AG04450 (cell line): ENCODE measurements around the gene M1AP. TPM values are rescaled to one million over a fixed set of nuclear protein-coding genes. Genes with fewer than 3 reads are reported as not detected.

ENCODE experiments used
- CTCF ChIA-PET: fragments of 300-600, 350-600 bp; formaldehyde crosslinking; extraction: SDS; loops from one replicate; lab custom pipeline; 2022; ENCODE audit warnings: antibody characterized with exemption, inconsistent platforms; lab: Charles Lee
- POLR2A ChIA-PET: fragments of 350-600 bp; formaldehyde crosslinking; extraction: SDS; loops from one replicate; lab custom pipeline; 2021; ENCODE audit warnings: antibody characterized with exemption, inconsistent platforms; lab: Yijun Ruan, JAX
- DNase-seq: peaks from one replicate; pipeline ENCODE4 v3.0.0-alpha.2; 2011; ENCODE audit warnings: low read depth, low spot score
- H3K27ac ChIP-seq: one replicate; pipeline ENCODE4 v1.5.1; 2012; ENCODE audit warnings: low read depth, low read length, control low read depth
- H3K27me3 ChIP-seq: one replicate; pipeline ENCODE4 v1.6.0; 2012; ENCODE audit warnings: low read length; ENCODE audit not compliant: control insufficient read depth, insufficient read depth
- H3K4me3 ChIP-seq: 2 replicates; pipeline ENCODE4 v1.5.1; 2011; ENCODE audit warnings: mild to moderate bottlenecking, low read depth, low read length, control low read depth
- H3K9me3 ChIP-seq: 2 replicates; pipeline ENCODE4 v1.5.1; 2012; ENCODE audit warnings: low read length; ENCODE audit not compliant: control insufficient read depth, insufficient read depth
- CTCF ChIP-seq: IDR thresholded peaks from 2 replicates; pipeline ENCODE4 v1.5.1; 2011; ENCODE audit warnings: low read depth, low read length, control low read depth, inconsistent platforms
- polyA plus RNA-seq: library from polyadenylated mRNA; depleted of rRNA; stranded (reverse); fragments of >200 nt; gene quantifications from 2 replicates; pipeline ENCODE4 v1.2.3, GENCODE V29; 2011

The M1AP gene
- polyA plus RNA-seq, 1 experiment: 0.07 TPM

DNA sequence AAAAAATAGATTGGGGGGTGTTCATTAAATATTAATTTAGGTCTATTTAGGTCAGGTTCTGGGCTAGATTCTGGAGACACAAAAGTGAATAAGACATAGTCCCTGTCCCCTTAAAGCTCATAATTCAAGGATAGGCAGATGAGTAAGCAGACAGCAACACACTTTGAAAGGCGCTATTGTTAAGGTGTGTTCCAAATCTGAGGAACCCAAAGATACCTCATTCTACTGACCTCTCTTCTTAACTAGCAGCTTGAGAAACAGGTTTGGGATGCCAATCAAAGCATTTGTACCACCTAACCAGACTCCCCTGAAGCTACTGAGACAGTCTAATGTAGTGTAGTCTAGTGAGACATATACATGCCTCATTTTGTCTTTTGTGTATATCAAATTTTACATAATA is 40.8 kb upstream of the M1AP start:
- no peak for DNase-seq
- Histone ChIP-seq H3K27ac (no peak overlapping the region), H3K4me3 (no peak overlapping the region), H3K9me3 (no peaks in the 10 kb centered on the region), H3K27me3 (peaks cover 3% of the 10 kb centered on the region)
- TF ChIP-seq CTCF: no peak
- POLR2A ChIA-PET: no interaction called here
- CTCF ChIA-PET: interaction anchor here (0.8 to 3.5 kb wide), 10 partner anchors 9 to 586 kb away, joined by 3 to 59 read pairs (median 4); no protein-coding TSS in a partner anchor

- ChIA-PET CTCF (interaction anchor here (1.0 kb wide), 1 partner anchor 190 kb away, joined by 3 read pairs; no protein-coding TSS in a partner anchor), POLR2A (no interaction called here)
- Histone ChIP-seq H3K9me3 (no peaks in the 10 kb centered on the region), H3K27me3 (peaks cover 3% of the 10 kb centered on the region), H3K4me3 (no peak overlapping the region), H3K27ac (no peak overlapping the region)
- no peak for DNase-seq
- TF ChIP-seq CTCF: no peak
Measured at GRCh38 chr2:74685408-74685807, 37.3 kb upstream of the M1AP start.

DNA sequence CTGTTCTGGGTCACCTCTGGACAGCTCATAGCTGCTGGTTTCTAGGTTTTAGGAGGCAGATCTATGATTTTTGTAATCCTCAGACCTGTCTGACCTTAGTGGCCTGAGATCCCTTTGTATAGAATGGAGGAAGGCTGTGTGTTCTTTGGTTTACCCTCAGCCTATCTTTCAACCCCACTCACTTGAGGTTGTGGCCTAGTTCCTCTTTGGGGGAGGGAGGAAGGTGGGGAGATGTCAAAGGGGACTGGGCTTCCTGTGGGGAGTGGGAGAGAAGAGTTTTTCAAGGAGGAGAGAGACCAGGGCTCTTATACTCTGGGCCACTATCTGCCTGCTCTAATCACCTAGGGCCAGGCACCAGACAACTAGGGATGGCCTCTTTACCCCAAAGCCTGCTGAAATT is 34.4 kb upstream of the M1AP start:
- ChIA-PET POLR2A (no interaction called here), CTCF (no interaction called here)
- peaks cover 3% of the 10 kb centered on the region for H3K27me3 ChIP-seq
- H3K27ac ChIP-seq: no peak overlapping the region
- no peak overlapping the region for H3K4me3 ChIP-seq
- DNase-seq: no peak
- TF ChIP-seq CTCF: no peak
- no peaks in the 10 kb centered on the region; the same call in 1 of the 2 replicates for H3K9me3 ChIP-seq

DNA sequence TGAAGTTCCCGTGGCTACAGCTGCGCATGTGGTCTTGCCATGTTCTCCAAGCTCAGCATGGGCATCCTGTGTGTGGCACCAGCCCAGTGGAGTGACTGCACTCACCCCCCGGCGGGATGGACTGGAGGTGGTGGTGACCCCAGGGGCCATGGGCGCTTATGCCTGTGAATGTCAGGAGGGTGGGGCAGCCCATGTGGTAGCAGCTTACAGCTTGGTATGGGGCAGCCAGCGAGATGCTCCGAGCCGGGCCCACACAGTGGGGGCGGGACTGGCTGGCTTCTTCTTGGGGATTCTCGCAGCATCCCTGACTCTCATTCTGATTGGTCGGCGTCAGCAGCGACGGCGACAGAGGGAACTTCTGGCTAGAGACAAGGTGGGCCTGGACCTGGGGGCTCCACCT is 31.5 kb upstream of the M1AP start:
- no peak for TF ChIP-seq CTCF
- ChIA-PET CTCF (no interaction called here), POLR2A (no interaction called here)
- H3K4me3 ChIP-seq: no peak overlapping the region
- no peak for DNase-seq
- H3K27me3 ChIP-seq: no peaks in the 10 kb centered on the region
- no peak overlapping the region for H3K27ac ChIP-seq
- H3K9me3 ChIP-seq: no peaks in the 10 kb centered on the region; the same call in 1 of the 2 replicates

DNA sequence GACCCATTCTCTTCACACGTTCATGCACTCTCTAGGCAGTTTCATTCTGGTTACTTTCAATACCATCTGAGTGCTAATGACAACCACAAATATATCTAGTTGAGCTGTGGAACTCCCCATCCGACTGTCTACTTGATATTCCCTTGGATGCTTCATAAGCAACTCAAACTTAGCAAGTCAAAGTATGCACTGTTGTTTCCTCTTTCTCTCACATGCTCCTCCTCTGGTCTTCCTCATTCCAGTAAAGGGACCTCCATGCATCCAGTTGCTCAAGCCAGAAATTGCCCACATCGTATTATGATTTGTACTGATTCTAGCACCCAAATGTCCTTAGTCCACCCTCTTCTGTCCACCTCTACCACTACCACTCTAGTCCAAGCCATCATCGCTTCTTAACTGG is 28.2 kb upstream of the M1AP start:
- ChIA-PET CTCF (interaction anchor here (1.1 to 1.8 kb wide), 2 partner anchors 12 to 15 kb away, joined by 4 to 6 read pairs; no protein-coding TSS in a partner anchor), POLR2A (no interaction called here)
- Histone ChIP-seq H3K27ac (no peak overlapping the region), H3K9me3 (no peaks in the 10 kb centered on the region; the same call in 1 of the 2 replicates), H3K27me3 (no peaks in the 10 kb centered on the region), H3K4me3 (no peak overlapping the region)
- TF ChIP-seq CTCF: no peak
- no peak for DNase-seq
